Liver (tissue), 10 donors: Measurements from ENCODE around the gene ZMYM4. TPM values are rescaled to one million over a fixed set of nuclear protein-coding genes. Genes with fewer than 3 reads are reported as not detected.

Experiments
- DNase-seq: peaks from one replicate; pipeline ENCODE4 v3.0.0-alpha.2; 2017; ENCODE audit warnings: low spot score
- H3K27ac ChIP-seq, 2 donors: one replicate each; pipeline ENCODE4 v1.7.0; 2013; ENCODE audit warnings: inconsistent platforms in 2 of 2, low read length in 2 of 2, control low read depth in 1 of 2, low read depth in 1 of 2, mild to moderate bottlenecking in 1 of 2
- H3K27me3 ChIP-seq, 4 donors: one replicate each; pipeline versions ENCODE4 v1.6.1 to v1.7.0; 2013; ENCODE audit warnings: low read length in 3 of 4, inconsistent platforms in 1 of 4, mild to moderate bottlenecking in 1 of 4, moderate library complexity in 1 of 4; ENCODE audit not compliant: control insufficient read depth in 4 of 4, insufficient read depth in 4 of 4
- H3K36me3 ChIP-seq, 4 donors: one replicate each; pipeline versions ENCODE4 v1.6.1 to v1.7.0; 2013; ENCODE audit warnings: low read length in 3 of 4, mild to moderate bottlenecking in 3 of 4, low read depth in 1 of 4, moderate library complexity in 1 of 4; ENCODE audit not compliant: control insufficient read depth in 4 of 4, insufficient read depth in 3 of 4
- H3K4me1 ChIP-seq, 4 donors: one replicate each; pipeline versions ENCODE4 v1.6.1 to v1.7.0; 2013; ENCODE audit warnings: low read length in 3 of 4, mild to moderate bottlenecking in 3 of 4, moderate library complexity in 1 of 4; ENCODE audit not compliant: control insufficient read depth in 4 of 4, insufficient read depth in 4 of 4
- H3K4me3 ChIP-seq, 3 donors: one replicate each; pipeline versions ENCODE4 v1.6.1 to v1.7.0; 2013; ENCODE audit warnings: low read length in 3 of 3, control low read depth in 1 of 3, low read depth in 1 of 3, mild to moderate bottlenecking in 1 of 3
- H3K9ac ChIP-seq, 2 donors: one replicate each; pipeline ENCODE4 v1.7.0; 2013; ENCODE audit warnings: low read length in 2 of 2, mild to moderate bottlenecking in 2 of 2, moderate library complexity in 2 of 2, control low read depth in 1 of 2, low read depth in 1 of 2
- H3K9me3 ChIP-seq, 4 donors: one replicate each; pipeline versions ENCODE4 v1.6.1 to v1.7.0; 2013; ENCODE audit warnings: low read length in 3 of 4; ENCODE audit not compliant: control insufficient read depth in 4 of 4
- ATF3 ChIP-seq: IDR thresholded peaks from 2 replicates; pipeline ENCODE4 v1.6.1; 2016; ENCODE audit warnings: antibody characterized with exemption
- FOXA1 ChIP-seq: IDR thresholded peaks from 2 replicates; pipeline ENCODE4 v1.6.1; 2016; ENCODE audit warnings: antibody characterized with exemption
- HNF4A ChIP-seq, 2 donors: conservative IDR thresholded peaks; 2 replicates each; pipeline ENCODE4 v1.6.1; 2016; ENCODE audit warnings: antibody characterized with exemption in 2 of 2, mild to moderate bottlenecking in 2 of 2
- JUND ChIP-seq, 2 donors: IDR thresholded peaks; 2 replicates each; pipeline ENCODE4 v1.6.1; 2016; ENCODE audit warnings: antibody characterized with exemption in 2 of 2
- SP1 ChIP-seq: IDR thresholded peaks from 2 replicates; pipeline ENCODE4 v1.6.1; 2018; ENCODE audit warnings: antibody characterized with exemption, mild to moderate bottlenecking
- TAF1 ChIP-seq: conservative IDR thresholded peaks from 2 replicates; pipeline ENCODE4 v1.6.1; 2016; ENCODE audit warnings: antibody characterized with exemption, mild to moderate bottlenecking
- YY1 ChIP-seq: IDR thresholded peaks from 2 replicates; pipeline ENCODE4 v1.6.1; 2016; ENCODE audit warnings: antibody characterized with exemption, mild to moderate bottlenecking
- ZBTB33 ChIP-seq: IDR thresholded peaks from 2 replicates; pipeline ENCODE4 v1.6.1; 2016; ENCODE audit warnings: antibody characterized with exemption
- WGBS: extraction: QIAGEN DNeasy Blood & Tissue Kit; methylation state at CpG from one replicate; pipeline ENCODE4 v1.1.7; 2013; 5-methylcytosine and 5-hydroxymethylcytosine counted together
- polyA plus RNA-seq, 2 donors: library from polyadenylated mRNA; stranded (reverse) in 1 of 2; unstranded in 1 of 2; fragments of 200-250 nt in 1 of 2; fragments of >200 nt in 1 of 2; fragmentation: Nextera tagmentation in 1 of 2; extraction: Ambion mirVana in 1 of 2; gene quantifications; one replicate each; pipeline versions ENCODE4 v1.2.1 to v1.2.3, GENCODE V29; 2013 to 2015
- small RNA-seq: library from RNA; depleted of rRNA; stranded (forward); fragments of <200 nt; gene quantifications from one replicate; pipeline ENCODE3, GENCODE V24; 2014
- total RNA-seq, 2 donors: library from RNA; depleted of rRNA; stranded (reverse); fragments of >200 nt; gene quantifications; one replicate each; pipeline ENCODE4 v1.2.3, GENCODE V29; 2014
- TF ChIP-seq, protein P1 (sequence below): fragments of 150-350 bp; IDR thresholded peaks from 2 replicates; pipeline ENCODE4 v1.5.1; 2017; ENCODE audit warnings: improper control_type of control experiment, low read depth, low read length; ENCODE audit not compliant: missing input control
- TF ChIP-seq, protein P2 (sequence below): IDR thresholded peaks from 2 replicates; pipeline ENCODE4 v1.6.1; 2016; ENCODE audit warnings: antibody characterized with exemption
- donor health status: healthy.
- donor health status: healthy.
- donor health status: healthy.
- donor health status: healthy.
- donor health status: healthy.

The ZMYM4 gene
- total and polyA plus RNA-seq, 4 donors, result 5.3 to 16.8 (median 10.5) TPM

DNA sequence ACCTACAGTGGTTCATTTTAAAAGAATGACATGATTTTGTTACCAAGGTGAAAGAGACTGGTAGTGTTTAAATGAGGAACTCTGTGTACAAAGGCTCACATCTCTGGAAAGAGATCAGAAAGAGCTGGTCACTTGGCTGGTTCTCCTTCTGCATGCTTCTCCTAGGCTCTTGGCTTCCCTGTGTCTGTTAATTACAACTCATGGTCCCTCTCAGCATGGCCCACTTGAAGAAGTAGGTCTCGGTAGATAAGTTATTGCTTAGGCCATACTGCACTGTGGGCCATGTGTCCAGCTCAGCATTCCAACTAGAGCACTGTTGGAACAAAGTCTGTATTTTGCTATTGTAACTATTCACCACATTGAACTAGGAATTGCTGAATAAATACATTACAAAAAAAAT lies 197.6 kb downstream of the ZMYM4 start:
- Histone ChIP-seq H3K9me3 (no peaks in the 10 kb centered on the region), H3K4me1 (no peaks in the 10 kb centered on the region), H3K27me3 (no peaks in the 10 kb centered on the region), H3K36me3 (peaks cover 11 to 54% (median 48%) of the 10 kb centered on the region in 4 donors), H3K4me3 (no peak overlapping the region), H3K27ac (no peak overlapping the region), H3K9ac (no peak overlapping the region)
- 98% methylated on average over 1 of the region's 1 CpG for WGBS
- no peak for TF ChIP-seq SP1
- TF ChIP-seq, protein P1, sequence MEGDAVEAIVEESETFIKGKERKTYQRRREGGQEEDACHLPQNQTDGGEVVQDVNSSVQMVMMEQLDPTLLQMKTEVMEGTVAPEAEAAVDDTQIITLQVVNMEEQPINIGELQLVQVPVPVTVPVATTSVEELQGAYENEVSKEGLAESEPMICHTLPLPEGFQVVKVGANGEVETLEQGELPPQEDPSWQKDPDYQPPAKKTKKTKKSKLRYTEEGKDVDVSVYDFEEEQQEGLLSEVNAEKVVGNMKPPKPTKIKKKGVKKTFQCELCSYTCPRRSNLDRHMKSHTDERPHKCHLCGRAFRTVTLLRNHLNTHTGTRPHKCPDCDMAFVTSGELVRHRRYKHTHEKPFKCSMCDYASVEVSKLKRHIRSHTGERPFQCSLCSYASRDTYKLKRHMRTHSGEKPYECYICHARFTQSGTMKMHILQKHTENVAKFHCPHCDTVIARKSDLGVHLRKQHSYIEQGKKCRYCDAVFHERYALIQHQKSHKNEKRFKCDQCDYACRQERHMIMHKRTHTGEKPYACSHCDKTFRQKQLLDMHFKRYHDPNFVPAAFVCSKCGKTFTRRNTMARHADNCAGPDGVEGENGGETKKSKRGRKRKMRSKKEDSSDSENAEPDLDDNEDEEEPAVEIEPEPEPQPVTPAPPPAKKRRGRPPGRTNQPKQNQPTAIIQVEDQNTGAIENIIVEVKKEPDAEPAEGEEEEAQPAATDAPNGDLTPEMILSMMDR, result no peak
- TF ChIP-seq FOXA1, result no peak
- TF ChIP-seq ATF3, result no peak
- TF ChIP-seq TAF1, result no peak
- TF ChIP-seq HNF4A (conservative IDR thresholded peaks at IDR 0.05), result no peak
- TF ChIP-seq ZBTB33, result no peak
- TF ChIP-seq, protein P2, sequence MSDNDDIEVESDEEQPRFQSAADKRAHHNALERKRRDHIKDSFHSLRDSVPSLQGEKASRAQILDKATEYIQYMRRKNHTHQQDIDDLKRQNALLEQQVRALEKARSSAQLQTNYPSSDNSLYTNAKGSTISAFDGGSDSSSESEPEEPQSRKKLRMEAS, result no peak
- TF ChIP-seq JUND (IDR thresholded peaks at IDR 0.05), result no peak
- no peak for DNase-seq

DNA sequence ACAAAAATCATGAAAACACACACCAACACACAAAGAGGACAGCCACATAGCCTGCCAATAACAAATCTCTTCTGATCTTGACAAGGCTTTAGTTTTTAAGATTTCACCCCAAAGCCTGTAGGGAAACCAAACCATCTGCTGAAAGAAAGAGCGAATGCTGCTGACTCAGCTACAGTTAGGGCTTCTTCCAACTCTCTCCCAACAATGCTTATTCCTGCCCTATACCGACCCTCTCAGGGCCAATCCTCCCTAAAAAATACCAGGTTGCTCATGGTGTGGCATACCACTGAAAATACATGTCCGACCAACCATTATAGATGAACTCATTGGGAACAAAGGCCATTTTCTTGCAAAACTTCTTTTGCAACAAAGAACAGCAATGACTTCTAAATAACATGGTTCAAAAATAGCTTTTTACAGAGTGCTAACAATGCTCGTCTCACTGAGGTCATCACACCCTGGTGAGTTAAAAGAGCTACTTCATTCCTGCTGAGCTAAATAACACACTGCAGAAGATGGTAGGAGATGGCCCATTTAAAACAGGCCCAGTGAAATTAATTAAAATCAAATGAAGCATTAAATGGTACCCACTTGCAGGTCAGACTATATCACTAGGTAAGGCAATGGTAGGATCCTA lies 202.6 kb downstream of the ZMYM4 start:
- TF ChIP-seq YY1, result no peak
- TF ChIP-seq JUND (IDR thresholded peaks at IDR 0.05), result no peak
- TF ChIP-seq HNF4A (conservative IDR thresholded peaks at IDR 0.05), result no peak
- H3K36me3 ChIP-seq, result peaks cover 8 to 45% (median 27%) of the 10 kb centered on the region in 4 donors
- 92% methylated on average over 4 of the region's 4 CpGs for WGBS

More for the DNA sequence above, 202.6 kb downstream of the ZMYM4 start:
- Histone ChIP-seq H3K4me1 (no peaks in the 10 kb centered on the region), H3K27ac (no peak overlapping the region), H3K9me3 (no peaks in the 10 kb centered on the region), H3K27me3 (no peaks in the 10 kb centered on the region), H3K9ac (no peak overlapping the region), H3K4me3 (no peak overlapping the region)
- no peak for DNase-seq

Small RNA genes within 50 kb of the gene (small RNA-seq; reads per million reads assigned to genes)
- gene RF00091, result not detected

Other genes starting within 250 kb of the ZMYM4 start
- gene ZMYM6, start 236.8 kb upstream of the ZMYM4 start, total RNA-seq, result 10 to 100 TPM; 10.3 to 12.0 TPM
- gene ZMYM6, start 236.8 kb upstream of the ZMYM4 start, polyA plus RNA-seq, result 1 to 10 TPM; 3.2 to 4.8 TPM
- gene ZMYM1, start 189.3 kb upstream of the ZMYM4 start, total RNA-seq, result 10 to 100 TPM in 1 of 2 donors, 1 to 10 TPM in 1; 7.8 to 10.8 TPM
- gene ZMYM1, start 189.3 kb upstream of the ZMYM4 start, polyA plus RNA-seq, result 1 to 10 TPM; 2.0 to 3.6 TPM
- gene SFPQ, start 75.6 kb upstream of the ZMYM4 start, total RNA-seq, result 100 to 1,000 TPM in 1 of 2 donors, 10 to 100 TPM in 1; 81.2 to 173 TPM
- 10 to 100 TPM; 29.7 to 51.3 TPM for gene SFPQ, start 75.6 kb upstream of the ZMYM4 start, polyA plus RNA-seq